K562 (cell line): ENCODE results near the gene OR8B3. TPM values are rescaled to one million over a fixed set of nuclear protein-coding genes. Genes with fewer than 3 reads are reported as not detected.

Experiments used
- ATAC-seq: fragments of 200-7000 bp; cut with Tn5 transposase; 3 replicates; pipeline ENCODE4 v1.9.1; 2020; ENCODE audit warnings: moderate library complexity
- BruUV-seq: library from RNA; stranded (reverse); fragments of 400-500 nt; replicated peaks from 2 replicates; lab custom pipeline; 2021; lab: Mats Ljungman, UMichigan
- CTCF ChIA-PET: fragments of 300-600 bp; formaldehyde crosslinking; extraction: SDS; loops from one replicate; lab custom pipeline; 2021; ENCODE audit warnings: low intra/inter-chr PET ratio; lab: Yijun Ruan, JAX
- POLR2A ChIA-PET: fragments of 300-600, 350-650 bp; sonication (Branson Sonifier 250); formaldehyde crosslinking; extraction: SDS; loops from one replicate; lab custom pipeline; 2021; ENCODE audit warnings: antibody characterized with exemption, inconsistent platforms; lab: Yijun Ruan, JAX
- DNase-seq, 4 experiments: peaks; one replicate each; pipeline versions ENCODE4 v3.0.0 to v3.0.0-alpha.2; 2011 to 2018; ENCODE audit warnings: low spot score in 3 of 4, mixed read lengths in 3 of 4; ENCODE audit errors: extremely low read depth in 1 of 4
- FAIRE-seq: peaks from 2 replicates; lab custom pipeline; 2011; peaks lifted over from hg19 to GRCh38; lab: Jason Lieb, UNC
- H2AFZ ChIP-seq: 2 replicates; pipeline ENCODE4 v1.6.0; 2011; ENCODE audit warnings: low read depth, low read length, control low read depth, inconsistent platforms
- H3K27ac ChIP-seq: fragments of 200-600 bp; 3 replicates; pipeline ENCODE4 v1.8.0; 2011; ENCODE audit warnings: low read depth, mild to moderate bottlenecking, control low read depth, inconsistent platforms, low read length, moderate library complexity, mixed read lengths; ENCODE audit errors: extremely low read depth
- H3K27me3 ChIP-seq, 2 experiments: fragments of 300-600 bp in 1 of 2; 2 replicates in 1 of 2; 3 replicates in 1 of 2; pipeline versions ENCODE4 v1.6.0 to v1.8.0; 2011; ENCODE audit warnings: inconsistent platforms in 2 of 2, low read length in 2 of 2, mild to moderate bottlenecking in 1 of 2, mixed read lengths in 1 of 2, moderate library complexity in 1 of 2; ENCODE audit not compliant: control insufficient read depth in 2 of 2, insufficient read depth in 2 of 2
- H3K36me3 ChIP-seq: fragments of 300-600 bp; 3 replicates; pipeline ENCODE4 v1.8.0; 2011; ENCODE audit warnings: mild to moderate bottlenecking, low read length, inconsistent platforms; ENCODE audit not compliant: control insufficient read depth, insufficient read depth
- H3K4me1 ChIP-seq, 2 experiments: fragments of 200-600 bp in 1 of 2; replicated peaks in 1 of 2; 2 replicates in 1 of 2; 3 replicates in 1 of 2; pipeline versions ENCODE4 v1.5.1 to v1.8.0; 2011; ENCODE audit warnings: inconsistent platforms in 2 of 2, low read length in 2 of 2, mild to moderate bottlenecking in 1 of 2, mixed read lengths in 1 of 2, moderate library complexity in 1 of 2; ENCODE audit not compliant: control insufficient read depth in 2 of 2, insufficient read depth in 2 of 2
- H3K4me2 ChIP-seq: 2 replicates; pipeline ENCODE4 v1.6.1; 2011; ENCODE audit warnings: low read length, control low read depth, inconsistent platforms, mixed read lengths; ENCODE audit not compliant: insufficient read depth
- H3K4me3 ChIP-seq: fragments of 200-600 bp; sonication (generic), shearing (Covaris generic); 2 replicates; pipeline ENCODE4 v1.5.1; 2016; ENCODE audit warnings: control low read depth, inconsistent platforms
- H3K79me2 ChIP-seq: fragments of 200-600 bp; 3 replicates; pipeline ENCODE4 v1.8.0; 2011; ENCODE audit warnings: low read length, inconsistent platforms; ENCODE audit not compliant: control insufficient read depth, insufficient read depth
- H3K9ac ChIP-seq, 2 experiments: 2 replicates each; pipeline versions ENCODE4 v1.6.0 to v1.6.1; 2011; ENCODE audit warnings: low read depth in 2 of 2, low read length in 2 of 2, control low read depth in 1 of 2, inconsistent platforms in 1 of 2, mild to moderate bottlenecking in 1 of 2, mixed read lengths in 1 of 2; ENCODE audit not compliant: insufficient read depth in 1 of 2
- H3K9me1 ChIP-seq: one replicate; pipeline ENCODE4 v1.6.0; 2011; ENCODE audit warnings: inconsistent platforms, mild to moderate bottlenecking, low read length, moderate library complexity; ENCODE audit not compliant: control insufficient read depth, insufficient read depth
- H3K9me3 ChIP-seq: replicated peaks from 2 replicates; pipeline ENCODE4 v1.5.1; 2011; ENCODE audit warnings: low read depth, low read length, inconsistent platforms; ENCODE audit not compliant: control insufficient read depth, insufficient read depth
- H4K20me1 ChIP-seq: replicated peaks from 2 replicates; pipeline ENCODE4 v1.6.1; 2011; ENCODE audit warnings: low read length, inconsistent platforms, mixed read lengths; ENCODE audit not compliant: control insufficient read depth, insufficient read depth
- ARID1B ChIP-seq: fragments of 450-650 bp; IDR thresholded peaks from 2 replicates; pipeline ENCODE4 v1.6.1; 2016; ENCODE audit warnings: antibody characterized with exemption, mild to moderate bottlenecking, inconsistent platforms
- ATF3 ChIP-seq, 2 experiments: fragments of 450-650 bp in 1 of 2; sonication (generic) in 1 of 2; formaldehyde crosslinking in 1 of 2; IDR thresholded peaks in 1 of 2; conservative IDR thresholded peaks in 1 of 2; 2 replicates each; pipeline versions ENCODE4 v1.6.1 to v1.8.1; 2016 to 2023; ENCODE audit warnings: mild to moderate bottlenecking in 2 of 2, moderate library complexity in 2 of 2, inconsistent platforms in 1 of 2, missing genetic modification reagents in 1 of 2
- CBFA2T3 ChIP-seq: fragments of 450-650 bp; IDR thresholded peaks from 2 replicates; pipeline ENCODE4 v1.6.1; 2017
- CEBPB ChIP-seq: fragments of 450-650 bp; IDR thresholded peaks from 2 replicates; pipeline ENCODE4 v1.6.1; 2016; ENCODE audit warnings: missing genetic modification characterization, missing compliant biosample characterization
- CEBPG ChIP-seq, 3 experiments: fragments of 200-800 bp in 1 of 3; sonication (Bioruptor generic) in 1 of 3; sonication (generic) in 1 of 3; formaldehyde crosslinking in 1 of 3; IDR thresholded peaks in 2 of 3; conservative IDR thresholded peaks in 1 of 3; 2 replicates each; pipeline versions ENCODE4 v1.6.1 to v1.8.0; 2016 to 2022; ENCODE audit warnings: missing compliant biosample characterization in 2 of 3, missing genetic modification characterization in 2 of 3, mild to moderate bottlenecking in 1 of 3, missing genetic modification reagents in 1 of 3
- RB1 ChIP-seq: fragments of 450-650 bp; IDR thresholded peaks from 2 replicates; pipeline ENCODE4 v1.6.1; 2017; ENCODE audit warnings: low read depth, mild to moderate bottlenecking
- RBM22 ChIP-seq: fragments of 200-400 bp; formaldehyde crosslinking; IDR thresholded peaks from 2 replicates; pipeline ENCODE4 v1.6.1; 2018; ENCODE audit warnings: low read length, low read depth; ENCODE audit not compliant: poor library complexity, severe bottlenecking
- RBM34 ChIP-seq: fragments of 200-400 bp; formaldehyde crosslinking; IDR thresholded peaks from 2 replicates; pipeline ENCODE4 v1.6.1; 2018; ENCODE audit warnings: low read length, borderline replicate concordance; ENCODE audit not compliant: insufficient read depth
- SMARCA4 ChIP-seq: fragments of 450-650 bp; IDR thresholded peaks from 2 replicates; pipeline ENCODE4 v1.6.1; 2016
- SNRNP70 ChIP-seq: fragments of 200-400 bp; formaldehyde crosslinking; optimal IDR thresholded peaks from 2 replicates; pipeline ENCODE3; 2017; ENCODE audit warnings: low read depth, low read length
- SPI1 ChIP-seq: IDR thresholded peaks from 2 replicates; pipeline ENCODE4 v1.6.1; 2011; ENCODE audit warnings: low read depth, low read length, control low read depth, borderline replicate concordance
- TAL1 ChIP-seq: fragments of 450-650 bp; IDR thresholded peaks from 2 replicates; pipeline ENCODE4 v1.6.1; 2016; ENCODE audit warnings: mild to moderate bottlenecking
- TCF3 ChIP-seq: sonication (generic); formaldehyde crosslinking; IDR thresholded peaks from 2 replicates; pipeline ENCODE4 v1.4.0; 2020; ENCODE audit warnings: mild to moderate bottlenecking, missing genetic modification reagents
- TRIM24 ChIP-seq, 2 experiments: fragments of 450-650 bp; IDR thresholded peaks; 2 replicates each; pipeline ENCODE4 v1.6.1; 2016
- ZBTB9 ChIP-seq: fragments of 450-650 bp; formaldehyde crosslinking; IDR thresholded peaks from 2 replicates; pipeline ENCODE4 v1.4.0; 2020; ENCODE audit warnings: mild to moderate bottlenecking, moderate library complexity
- ZNF121 ChIP-seq: sonication (generic); formaldehyde crosslinking; conservative IDR thresholded peaks from 2 replicates; pipeline ENCODE4 v1.8.0; 2022; ENCODE audit warnings: missing genetic modification reagents
- ZNF347 ChIP-seq: fragments of 450-650 bp; formaldehyde crosslinking; IDR thresholded peaks from 2 replicates; pipeline ENCODE4 v1.4.0; 2020; ENCODE audit warnings: low read depth, mild to moderate bottlenecking, moderate library complexity
- WGBS: fragments of 100-300 bp; shearing (Covaris generic); methylation state at CpG from one replicate; pipeline ENCODE4 v1.1.6; 2016; ENCODE audit warnings: low coverage, mixed read lengths; ENCODE audit not compliant: insufficient coverage; ENCODE audit errors: missing lambda C conversion rate; 5-methylcytosine and 5-hydroxymethylcytosine counted together
- in situ Hi-C: fragments of 300-500 bp; cut with MboI; formaldehyde crosslinking; loops from 4 replicates; pipeline ENCODE4 v1.15.0; 2018; ENCODE audit warnings: inconsistent platforms, mixed read lengths
- intact Hi-C: fragments of 100-400 bp; cut with micrococcal nuclease; formaldehyde crosslinking; loops from 2 replicates; pipeline ENCODE4 v1.14.2; 2022
- polyA plus RNA-seq, 8 experiments: library from polyadenylated mRNA; depleted of rRNA in 4 of 8; stranded (reverse) in 5 of 8; unstranded in 3 of 8; fragments of >200 nt; fragmentation: Nextera tagmentation in 2 of 8; fragmentation: Illumina TruSeq in 1 of 8; extraction: Ambion mirVana in 2 of 8; extraction: Trizol in 1 of 8; gene quantifications; 2 replicates each; pipeline versions ENCODE4 v1.2.1 to v1.2.3, GENCODE V29; 2011 to 2014; ENCODE audit warnings: inconsistent platforms in 1 of 8, missing spikeins in 1 of 8
- total RNA-seq, 7 experiments: library from RNA; depleted of rRNA in 6 of 7; stranded (reverse); fragments of >200 nt in 6 of 7; fragmentation: Illumina TruSeq in 2 of 7; extraction: Trizol in 2 of 7; gene quantifications; 2 replicates each; pipeline versions ENCODE4 v1.2.1 to v1.2.3, GENCODE V29; 2011 to 2021; ENCODE audit warnings: low replicate concordance in 1 of 7

OR8B3 gene
- total and polyA plus RNA-seq, 9 of the 15 experiments (the other 6 are each of a cell fraction or from before 2014, with no cell fraction given) = 0.13 TPM; not detected in 8

- no peak for TF ChIP-seq ZNF121 (CRISPR knock-in tag)
- TF ChIP-seq RB1 = no peak
- TF ChIP-seq SPI1 = no peak
- no peak for TF ChIP-seq ZBTB9 (CRISPR knock-in tag)
- no peak for TF ChIP-seq RBM22
These were observed 18.2 kb downstream of the OR8B3 start (continued) for GRCh38 chr11:124380585-124380984.

DNA sequence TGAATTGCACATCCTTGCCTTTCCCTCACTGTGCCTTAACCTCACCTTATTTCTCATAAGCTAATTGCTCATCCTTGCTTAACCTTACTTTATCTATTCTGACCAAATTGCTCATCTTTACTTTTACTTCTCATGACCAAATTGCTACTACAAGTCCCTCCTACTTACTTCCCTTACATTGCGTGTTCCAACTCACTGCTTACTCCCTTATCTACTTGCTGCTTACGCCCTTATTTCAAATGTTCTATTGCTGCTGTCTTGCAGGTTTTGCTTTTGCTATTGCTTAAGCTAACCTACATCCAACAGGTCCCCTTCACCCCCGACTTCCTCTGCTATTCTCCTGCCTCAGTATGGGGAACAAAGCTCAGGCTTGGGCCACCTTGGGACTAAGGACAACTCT is 22.5 kb downstream of the OR8B3 start:
- ATAC-seq (no peak), FAIRE-seq (no peak), DNase-seq (peak in 1 of 4 experiments; percentile 6)
- 14% methylated on average over 3 of the region's 3 CpGs for WGBS
- ChIA-PET CTCF (no interaction called here), POLR2A (interaction anchor here (0.8 kb wide), 1 partner anchor 190 kb away, joined by 5 read pairs; no protein-coding TSS in a partner anchor)
- Histone ChIP-seq H2AFZ (no peak overlapping the region), H3K36me3 (no peaks in the 10 kb centered on the region), H3K27me3 (no peaks in the 10 kb centered on the region), H3K27ac (no peak overlapping the region), H3K4me1 (no peaks in the 10 kb centered on the region; a peak in 1 of 5 replicates), H3K9ac (no peak overlapping the region), H3K4me2 (no peak overlapping the region), H3K79me2 (no peaks in the 10 kb centered on the region), H3K9me3 (no peaks in the 10 kb centered on the region), H3K4me3 (no peak overlapping the region), H3K9me1 (no peaks in the 10 kb centered on the region), H4K20me1 (no peaks in the 10 kb centered on the region)
- intact Hi-C loops (no loop called here), in situ Hi-C loops (no loop called here)
- no TSS peak for BruUV-seq
- TF ChIP-seq RBM34 = no peak
- peak; percentile 32; the same call in 1 of the 2 replicates for TF ChIP-seq CEBPG (CRISPR knock-in tag; IDR thresholded peaks at IDR 0.05)
- TF ChIP-seq CEBPG (tag; conservative IDR thresholded peaks at IDR 0.05 in 1 of 2, IDR thresholded peaks at IDR 0.05 in 1 of 2) = peak in 1 of 2 experiments; percentile 63; a peak in 2 of 4 replicates
- peak; percentile 40; the same call in 1 of the 2 replicates for TF ChIP-seq CEBPB
- TF ChIP-seq SMARCA4 = 0 out of 2 replicates have a peak, but pooled peaks have one; percentile 44
- peak; percentile 81 to 85; a peak in 2 of 4 replicates for TF ChIP-seq TRIM24 (IDR thresholded peaks at IDR 0.05)
- peak; percentile 47 for TF ChIP-seq ARID1B
- peak; percentile 28; the same call in 1 of the 2 replicates for TF ChIP-seq CBFA2T3
- TF ChIP-seq TAL1 = peak; percentile 38
- no peak for TF ChIP-seq SNRNP70
- peak; percentile 30; the same call in 1 of the 2 replicates for TF ChIP-seq ATF3 (IDR thresholded peaks at IDR 0.05)
- no peak for TF ChIP-seq ATF3 (CRISPR knock-in tag; conservative IDR thresholded peaks at IDR 0.05)
- peak; percentile 45; the same call in 1 of the 2 replicates for TF ChIP-seq TCF3 (CRISPR knock-in tag)
- no peak for TF ChIP-seq ZNF347 (CRISPR knock-in tag)
